GM18499 (cell line): Measurements from ENCODE around the gene RNF213.
"Not testable (repeated sequence)": the region's sequence is repeated elsewhere in the genome, so short reads cannot be mapped to it uniquely, and the experiment has no call there.

Experiments
- ATAC-seq: cut with Tn5 transposase; IDR thresholded peaks from one replicate; pipeline ENCODE4 v1.9.1; 2021; ENCODE audit warnings: moderate number of reproducible peaks; ENCODE audit not compliant: insufficient read depth, unreplicated experiment

RNF213 gene

DNA sequence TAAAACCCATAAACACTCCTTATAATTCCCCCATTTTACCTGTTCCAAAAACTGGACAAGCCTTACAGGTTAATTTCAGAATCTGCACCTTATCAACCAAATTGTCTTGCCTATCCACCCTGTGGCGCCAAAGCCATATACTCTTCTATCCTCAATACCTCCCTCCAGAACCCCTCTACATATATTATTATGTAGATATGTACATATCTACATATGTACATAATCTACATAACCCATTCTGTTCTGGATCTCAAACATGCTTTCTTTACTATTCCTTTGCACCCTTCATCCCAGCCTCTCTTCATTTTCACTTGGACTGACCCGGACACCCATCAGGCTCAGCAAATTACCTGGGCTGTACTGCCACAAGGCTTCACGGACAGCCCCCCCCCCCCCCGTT lies 142.3 kb downstream of the RNF213 start:
- ATAC-seq, result no peak

DNA sequence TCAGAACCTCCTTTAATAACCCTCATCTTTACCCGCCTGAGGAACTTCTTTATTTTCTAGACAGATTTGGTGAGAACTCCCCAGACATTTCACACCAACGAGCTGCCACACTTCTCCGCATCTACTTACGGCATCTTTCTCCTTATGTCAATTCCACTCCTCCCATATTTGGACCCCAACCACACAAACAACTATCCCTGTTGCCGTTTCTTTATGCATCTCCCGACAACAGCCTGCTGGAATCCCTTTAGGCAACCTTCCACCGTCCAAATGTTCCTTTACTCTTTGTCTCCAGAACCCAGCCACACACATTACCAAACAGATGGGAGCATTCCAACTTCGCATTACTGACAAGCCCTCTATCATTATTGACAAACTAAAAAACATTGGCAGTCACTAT lies 145.5 kb downstream of the RNF213 start:
- ATAC-seq, result no peak

GRCh38 chr17:80407917-80408316 lies 147.3 kb downstream of the RNF213 start:
- ATAC-seq, result not testable (repeated sequence)

- ATAC-seq, result no peak
Observed at GRCh38 chr17:80408872-80409271, 148.2 kb downstream of the RNF213 start.

DNA sequence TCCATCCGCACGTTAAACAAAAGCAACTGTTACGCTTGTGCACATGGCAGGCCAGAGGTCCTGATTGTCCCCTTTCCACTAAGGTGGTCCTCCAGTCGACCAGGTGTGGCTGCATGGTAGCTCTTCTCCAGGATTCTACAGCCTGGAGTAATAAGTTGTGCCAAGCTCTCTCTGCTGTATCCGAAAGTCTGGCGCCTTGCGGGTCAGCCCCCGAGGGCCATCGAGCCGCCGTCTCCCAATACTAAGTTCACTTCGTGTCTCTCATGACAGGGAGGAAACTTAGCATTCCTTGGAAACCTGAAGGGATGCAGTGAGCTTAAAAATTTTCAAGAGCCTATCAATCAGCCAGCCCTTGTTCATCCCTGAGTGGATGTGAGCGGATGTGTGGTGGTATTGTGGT lies 149.0 kb downstream of the RNF213 start:
- ATAC-seq, result no peak

DNA sequence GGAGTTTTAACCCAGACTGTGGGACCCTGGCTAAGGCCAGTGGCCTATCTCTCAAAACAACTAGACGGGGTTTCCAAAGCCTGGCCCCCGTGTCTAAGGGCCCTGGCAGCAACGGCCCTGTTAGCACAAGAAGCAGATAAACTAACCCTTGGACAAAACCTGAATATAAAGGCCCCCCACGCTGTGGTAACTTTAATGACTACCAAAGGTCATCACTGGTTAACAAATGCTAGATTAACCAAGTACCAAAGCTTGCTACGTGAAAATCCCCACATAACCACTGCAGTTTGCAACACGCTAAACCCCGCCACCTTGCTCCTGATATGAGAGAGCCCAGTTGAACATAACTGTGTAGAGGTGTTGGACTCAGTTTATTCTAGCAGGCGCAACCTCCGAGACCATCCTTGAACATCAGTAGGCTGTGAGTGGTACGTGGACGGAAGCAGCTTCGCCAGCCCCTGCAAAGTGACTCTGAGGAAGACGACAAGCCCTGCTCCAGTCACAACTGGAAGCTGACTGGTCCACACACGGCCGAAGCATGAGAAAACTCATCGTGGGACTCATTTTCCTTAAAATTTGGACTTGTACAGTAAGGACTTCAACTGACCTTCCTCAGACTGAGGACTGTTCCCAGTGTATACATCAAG lies 149.9 kb downstream of the RNF213 start:
- not testable (repeated sequence) for ATAC-seq

GRCh38 chr17:80413771-80414507 lies 153.3 kb downstream of the RNF213 start:
- no peak for ATAC-seq

DNA sequence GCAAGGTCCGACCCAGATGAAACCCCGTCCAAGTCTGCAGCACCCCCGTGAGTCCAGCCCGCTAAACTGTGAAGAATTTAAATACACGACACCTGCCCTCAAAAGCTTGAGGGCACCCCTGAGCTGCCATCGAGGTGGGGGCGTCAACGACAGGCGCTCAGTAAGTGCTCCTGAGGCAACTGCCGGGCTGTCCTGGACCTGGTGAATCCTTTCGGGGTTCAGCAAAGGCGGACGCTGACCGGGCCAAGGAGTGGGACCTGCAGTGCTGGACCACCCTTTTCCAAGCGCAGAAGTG lies 153.8 kb downstream of the RNF213 start:
- no peak for ATAC-seq

DNA sequence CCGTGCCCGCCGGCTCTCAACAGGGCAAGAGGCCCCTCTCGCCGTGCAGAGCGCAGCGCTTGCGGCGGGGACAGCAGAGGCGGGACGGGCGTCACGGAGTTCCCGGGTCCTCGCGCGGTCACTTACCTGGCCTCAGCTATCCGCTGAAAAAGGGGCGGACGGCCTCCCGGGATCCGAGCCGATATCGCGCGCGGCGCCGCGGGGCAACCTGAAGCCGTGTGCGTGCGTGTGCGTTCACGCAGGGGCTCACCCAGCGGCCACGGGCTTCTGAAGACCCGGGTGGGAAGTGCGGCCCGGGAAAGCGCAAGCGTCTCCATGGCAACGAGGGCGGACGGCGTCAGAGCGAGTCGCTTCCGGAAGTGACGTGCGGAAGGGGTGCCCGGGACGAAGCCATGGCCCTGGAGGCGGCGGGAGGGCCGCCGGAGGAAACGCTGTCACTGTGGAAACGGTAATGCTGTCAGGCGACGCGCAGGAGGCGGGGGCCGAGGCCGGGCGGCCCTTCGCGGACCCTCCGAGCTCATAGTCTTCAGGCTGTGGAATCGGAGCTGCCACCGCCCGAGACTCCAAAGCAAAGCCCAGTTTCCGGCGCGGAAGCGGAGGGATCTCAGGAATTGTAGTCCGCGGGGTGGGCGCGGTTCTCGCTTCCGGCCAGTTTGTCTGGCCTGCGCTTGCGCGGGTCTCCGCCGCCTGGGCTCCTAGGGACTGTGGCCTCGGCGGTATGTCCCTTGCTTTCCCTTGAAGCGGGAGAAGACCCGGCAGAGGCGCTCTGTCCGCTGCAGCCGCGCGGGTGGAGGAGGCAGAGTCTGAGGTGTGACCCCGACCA lies 154.4 kb downstream of the RNF213 start, which contains the start of gene ENDOV:
Gene ENDOV (plus strand): TSS at position 365 of the 823 bp plus-strand sequence. CDS start 28 bp downstream, at position 393.
- no peak for ATAC-seq

DNA sequence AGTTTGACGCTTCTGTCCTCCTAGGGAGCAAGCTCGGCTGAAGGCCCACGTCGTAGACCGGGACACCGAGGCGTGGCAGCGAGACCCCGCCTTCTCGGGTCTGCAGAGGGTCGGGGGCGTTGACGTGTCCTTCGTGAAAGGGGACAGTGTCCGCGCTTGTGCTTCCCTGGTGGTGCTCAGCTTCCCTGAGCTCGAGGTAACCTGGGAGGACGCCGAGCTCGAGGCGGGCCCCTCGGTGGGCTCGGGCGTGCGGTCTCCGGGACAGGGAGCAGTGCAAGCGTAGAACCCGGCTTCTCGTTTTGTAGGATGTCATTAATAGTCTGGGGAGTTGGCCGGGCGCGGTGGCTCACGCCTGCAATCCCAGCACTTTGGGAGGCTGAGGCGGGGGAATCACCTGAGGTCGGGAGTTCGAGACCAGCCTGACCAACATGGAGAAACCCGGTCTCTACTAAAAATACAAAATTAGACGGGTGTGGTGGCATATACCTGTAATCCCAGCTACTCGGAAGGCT lies 155.0 kb downstream of the RNF213 start:
- ATAC-seq, result no peak

- ATAC-seq, result no peak
Observed at GRCh38 chr17:80416260-80416939, 155.7 kb downstream of the RNF213 start.

- ATAC-seq, result no peak
Observed at GRCh38 chr17:80416940-80417293, 156.3 kb downstream of the RNF213 start.

DNA sequence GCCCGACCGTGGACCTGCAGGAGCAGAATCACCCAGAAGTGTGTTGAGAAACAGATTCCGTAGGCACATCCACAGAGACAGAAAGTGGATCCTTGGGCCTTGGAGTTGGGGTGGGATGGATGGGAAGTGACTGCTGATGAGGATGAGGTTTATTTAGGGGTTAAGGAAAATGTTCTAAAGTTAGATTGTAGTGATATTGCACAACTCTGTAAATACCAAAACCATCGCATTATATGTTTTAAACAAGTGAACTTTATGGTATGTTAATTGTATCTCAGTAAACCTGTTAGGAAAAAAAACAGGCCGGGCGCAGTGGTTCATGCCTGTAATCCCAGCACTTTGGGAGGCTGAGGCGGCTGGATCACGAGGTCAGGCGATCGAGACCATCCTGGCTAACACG lies 157.9 kb downstream of the RNF213 start:
- ATAC-seq, result no peak

DNA sequence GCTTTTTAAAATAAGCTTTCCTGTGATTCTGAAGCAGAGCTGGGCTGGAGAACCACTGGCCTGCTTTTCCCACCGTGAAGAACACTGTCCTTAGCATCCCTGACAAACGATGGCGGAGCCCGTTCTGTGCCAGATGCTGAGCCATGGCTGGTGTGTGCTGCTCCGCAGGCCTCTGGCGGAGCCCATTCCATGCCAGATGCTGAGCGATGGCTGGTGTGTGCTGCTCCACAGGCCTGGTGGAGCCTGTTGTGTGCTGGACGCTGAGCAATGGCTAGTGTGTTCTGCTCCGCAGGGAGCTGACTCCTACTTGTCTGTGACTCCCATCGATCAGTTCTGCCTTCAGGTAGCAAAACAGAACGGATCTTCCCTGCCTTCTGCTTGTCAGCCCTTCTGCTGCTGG lies 158.6 kb downstream of the RNF213 start:
- no peak for ATAC-seq

GRCh38 chr17:80421381-80422090 lies 160.9 kb downstream of the RNF213 start:
- ATAC-seq, result no peak

DNA sequence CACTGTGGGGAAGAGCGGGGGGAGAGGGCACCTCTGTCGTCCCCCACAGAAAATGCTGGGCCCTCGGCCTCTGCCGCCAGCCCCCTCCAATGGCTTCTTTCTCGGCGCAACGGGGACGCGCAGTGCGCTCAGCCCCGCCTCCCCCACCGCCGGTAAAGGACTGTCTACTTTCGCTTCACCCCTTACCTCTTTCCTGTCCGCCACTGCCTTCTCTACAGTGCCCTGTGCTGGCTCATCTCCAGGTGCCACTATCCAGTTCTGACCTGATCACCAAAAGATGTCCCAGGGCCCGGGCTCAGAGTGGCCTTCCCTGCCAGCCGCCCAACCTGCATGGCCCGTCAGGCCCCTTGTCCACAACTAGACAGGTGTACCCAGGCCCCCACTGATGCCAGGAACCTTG lies 161.6 kb downstream of the RNF213 start:
- no peak for ATAC-seq

DNA sequence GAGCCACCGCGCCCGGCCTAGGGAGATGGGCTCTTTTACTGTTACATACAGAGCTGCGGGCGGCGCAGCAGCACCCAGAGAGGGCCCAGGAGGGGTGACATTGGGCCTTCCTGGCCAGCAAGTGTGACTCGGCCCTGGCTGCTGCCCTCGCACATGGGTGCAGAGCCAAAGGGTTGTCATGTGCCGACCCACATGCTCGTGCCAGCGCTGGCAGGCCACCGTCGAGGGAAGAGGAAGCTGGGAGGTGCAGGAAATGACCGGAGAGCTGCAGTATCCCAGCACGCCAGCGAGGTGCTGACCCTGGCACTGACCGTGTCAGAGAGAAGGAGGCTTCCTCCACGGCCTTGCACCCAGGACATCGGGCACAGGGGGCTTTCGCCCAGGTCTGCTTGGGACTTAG lies 162.3 kb downstream of the RNF213 start:
- ATAC-seq, result no peak

DNA sequence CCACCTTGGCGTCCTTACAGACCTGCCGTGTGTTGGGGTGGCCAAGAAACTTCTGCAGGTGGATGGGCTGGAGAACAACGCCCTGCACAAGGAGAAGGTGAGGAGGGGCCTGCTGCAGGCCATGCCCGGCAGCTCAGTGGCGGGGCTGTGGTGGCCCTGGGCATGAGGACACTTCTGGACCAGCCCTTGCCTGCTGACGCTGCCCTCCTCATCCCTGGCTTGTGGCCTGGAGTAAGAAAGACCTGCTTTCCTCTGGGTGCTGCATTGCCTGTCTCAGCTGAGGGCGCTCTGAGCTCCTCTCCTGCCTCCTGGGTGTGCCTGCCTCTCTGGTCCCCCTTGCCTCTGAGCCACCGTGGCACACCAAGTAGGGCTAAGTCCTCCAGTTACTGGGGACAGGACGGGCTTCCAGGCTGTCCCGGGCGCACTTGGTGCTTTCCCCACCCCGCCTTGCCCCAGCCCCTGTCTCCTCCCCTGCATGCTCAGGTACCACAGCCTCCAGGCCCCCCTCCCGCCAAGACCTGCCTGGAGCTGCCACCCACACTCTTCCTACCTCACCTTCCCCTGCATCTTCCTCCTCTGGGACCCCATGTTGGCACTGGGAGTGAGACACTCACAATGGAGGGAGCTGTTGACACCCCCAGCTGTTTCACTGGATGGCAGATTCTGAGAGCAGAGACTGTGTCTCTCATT lies 163.0 kb downstream of the RNF213 start:
- no peak for ATAC-seq

DNA sequence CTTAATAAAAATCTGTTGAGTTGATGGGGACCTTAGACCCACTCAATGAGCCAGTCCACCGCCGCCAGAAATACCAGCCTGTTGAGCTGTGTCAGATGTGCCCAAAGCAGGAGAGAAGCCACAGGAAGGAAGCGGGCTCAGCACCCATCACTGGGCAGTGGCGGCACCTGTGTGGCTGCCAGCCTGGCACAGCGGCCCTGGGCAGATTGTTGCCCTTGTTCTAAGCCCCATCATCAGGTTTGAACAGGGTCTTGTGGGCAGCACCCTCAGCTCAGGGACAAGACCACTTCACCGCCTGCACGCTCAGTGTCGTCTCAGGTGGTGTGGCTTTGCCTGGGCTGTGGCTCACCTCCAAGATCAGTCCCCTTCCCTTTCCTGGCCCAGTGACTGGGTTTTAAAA lies 163.6 kb downstream of the RNF213 start:
- ATAC-seq, result no peak
